ENCODE data around the gene LIMK1.
"Not testable (repeated sequence)": the region's sequence is repeated elsewhere in the genome, so short reads cannot be mapped to it uniquely, and the experiment has no call there.

The LIMK1 gene

GRCh38 chr7:74155810-74156395, 72.3 kb downstream of the LIMK1 start:
- Histone ChIP-seq H3K27ac (no peak overlapping the region), H3K4me3 (no peak overlapping the region)

- H3K27ac ChIP-seq = no peak overlapping the region
- H3K4me3 ChIP-seq = no peak overlapping the region
Observed at GRCh38 chr7:74157605-74158004, 74.0 kb downstream of the LIMK1 start.

GRCh38 chr7:74164985-74165456, 81.4 kb downstream of the LIMK1 start:
- Histone ChIP-seq H3K4me3 (no peak overlapping the region), H3K27ac (no peak overlapping the region)

GRCh38 chr7:74165867-74166593, 82.4 kb downstream of the LIMK1 start:
- H3K27ac ChIP-seq = no peak overlapping the region
- H3K4me3 ChIP-seq = no peak overlapping the region

GRCh38 chr7:74167324-74167723, 83.7 kb downstream of the LIMK1 start:
- not testable (repeated sequence) for H3K27ac ChIP-seq, H3K4me3 ChIP-seq

Data from skin epidermis (tissue), 12 donors.